Esophagus squamous epithelium (tissue), 4 donors: Measurements from ENCODE around the gene MON2.

Experiments
- POLR2A ChIP-seq, 4 donors: fragments of 450-650 bp; IDR thresholded peaks; one replicate each; pipeline ENCODE4 v1.6.1; 2017; ENCODE audit warnings: antibody characterized with exemption in 4 of 4, mild to moderate bottlenecking in 4 of 4, moderate library complexity in 3 of 4
- TF ChIP-seq, protein P1 (sequence below), 6 experiments: fragments of 450-650 bp in 4 of 6; fragments of 200-600 bp in 2 of 6; sonication (generic) in 2 of 6; IDR thresholded peaks; one replicate each; pipeline ENCODE4 v1.5.1; 2016 to 2019; ENCODE audit warnings: antibody characterized with exemption in 6 of 6, mild to moderate bottlenecking in 4 of 6, moderate library complexity in 4 of 6

DNA sequence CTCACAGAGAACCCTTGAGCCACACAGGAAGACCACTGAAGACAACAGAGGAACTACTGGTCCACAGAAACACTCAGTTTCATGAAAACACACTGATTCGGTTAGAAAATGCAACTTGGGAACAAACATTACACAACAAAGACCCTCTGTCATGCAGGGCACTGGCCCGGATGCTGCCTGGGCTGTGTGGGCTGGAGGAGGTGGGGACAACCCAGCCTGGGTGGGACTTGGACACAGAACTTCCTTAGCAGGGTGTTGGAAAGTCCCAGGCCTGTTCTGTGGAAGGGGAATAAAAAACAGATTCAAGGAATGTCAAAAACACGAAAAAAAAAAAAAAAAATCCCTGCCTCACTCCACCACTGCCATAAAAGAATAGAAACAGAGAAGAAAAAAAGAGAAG, 181.0 kb downstream of the MON2 start:
- TF ChIP-seq, protein P1, sequence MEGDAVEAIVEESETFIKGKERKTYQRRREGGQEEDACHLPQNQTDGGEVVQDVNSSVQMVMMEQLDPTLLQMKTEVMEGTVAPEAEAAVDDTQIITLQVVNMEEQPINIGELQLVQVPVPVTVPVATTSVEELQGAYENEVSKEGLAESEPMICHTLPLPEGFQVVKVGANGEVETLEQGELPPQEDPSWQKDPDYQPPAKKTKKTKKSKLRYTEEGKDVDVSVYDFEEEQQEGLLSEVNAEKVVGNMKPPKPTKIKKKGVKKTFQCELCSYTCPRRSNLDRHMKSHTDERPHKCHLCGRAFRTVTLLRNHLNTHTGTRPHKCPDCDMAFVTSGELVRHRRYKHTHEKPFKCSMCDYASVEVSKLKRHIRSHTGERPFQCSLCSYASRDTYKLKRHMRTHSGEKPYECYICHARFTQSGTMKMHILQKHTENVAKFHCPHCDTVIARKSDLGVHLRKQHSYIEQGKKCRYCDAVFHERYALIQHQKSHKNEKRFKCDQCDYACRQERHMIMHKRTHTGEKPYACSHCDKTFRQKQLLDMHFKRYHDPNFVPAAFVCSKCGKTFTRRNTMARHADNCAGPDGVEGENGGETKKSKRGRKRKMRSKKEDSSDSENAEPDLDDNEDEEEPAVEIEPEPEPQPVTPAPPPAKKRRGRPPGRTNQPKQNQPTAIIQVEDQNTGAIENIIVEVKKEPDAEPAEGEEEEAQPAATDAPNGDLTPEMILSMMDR (IDR thresholded peaks at IDR 0.05) = no peak
- no peak for TF ChIP-seq POLR2A (IDR thresholded peaks at IDR 0.05)
